Cerebellar nuclear complex (tissue), 1 donor: Measurements from ENCODE around the gene HLA-DOB.
"Not testable (repeated sequence)": the region's sequence is repeated elsewhere in the genome, so short reads cannot be mapped to it uniquely, and the experiment has no call there.

Source experiments
- DNase-seq, 2 experiments: peaks; one replicate each; lab custom pipeline; 2025; lab: John Stamatoyannopoulos, UW

HLA-DOB gene

DNA sequence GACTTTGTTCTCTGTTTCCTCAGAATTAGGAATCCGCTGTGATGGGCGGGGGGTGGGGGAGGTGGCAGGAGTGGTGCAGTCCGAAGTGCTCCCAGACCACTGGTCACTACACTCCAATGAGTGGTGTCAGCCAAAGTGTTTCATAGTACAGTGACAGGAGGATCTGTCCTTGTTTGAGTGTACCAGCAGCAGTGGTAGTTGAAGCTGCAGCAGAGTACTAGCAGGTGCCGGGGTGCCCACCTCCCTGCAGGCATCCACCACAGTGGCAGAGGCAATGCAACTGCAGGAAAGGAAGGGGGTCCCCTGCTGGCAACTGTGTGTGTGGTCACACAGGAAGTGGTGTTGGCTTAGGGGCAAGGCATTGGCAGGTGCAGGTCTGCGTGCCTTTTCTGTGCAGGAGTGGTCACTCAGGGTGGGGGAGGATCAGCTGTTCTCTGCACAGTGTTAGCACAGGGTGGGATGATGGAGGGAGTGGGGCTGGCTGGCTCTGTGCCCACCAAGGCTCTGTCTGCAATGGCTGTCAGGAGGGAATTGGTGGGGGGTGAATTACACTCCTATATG lies 9.7 kb downstream of the HLA-DOB start:
- no peak for DNase-seq

DNA sequence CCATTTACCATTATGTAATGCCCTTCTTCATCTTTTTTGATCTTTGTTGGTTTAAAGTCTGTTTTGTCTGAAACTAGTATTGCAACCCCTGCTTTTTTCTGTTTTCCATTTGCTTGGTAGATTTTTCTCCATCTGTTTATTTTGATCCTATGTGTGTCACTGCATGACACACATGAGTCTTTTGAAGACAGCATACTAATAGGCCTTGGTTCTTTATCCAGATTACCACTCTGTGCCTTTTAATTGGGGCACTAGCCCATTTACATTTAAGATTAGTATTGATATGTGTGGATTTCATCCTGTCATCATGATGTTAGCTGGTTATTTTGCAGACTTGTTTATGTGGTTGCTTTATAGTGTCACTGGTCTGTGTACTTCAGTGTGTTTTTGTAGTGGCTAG lies 11.4 kb downstream of the HLA-DOB start:
- not testable (repeated sequence) for DNase-seq

DNA sequence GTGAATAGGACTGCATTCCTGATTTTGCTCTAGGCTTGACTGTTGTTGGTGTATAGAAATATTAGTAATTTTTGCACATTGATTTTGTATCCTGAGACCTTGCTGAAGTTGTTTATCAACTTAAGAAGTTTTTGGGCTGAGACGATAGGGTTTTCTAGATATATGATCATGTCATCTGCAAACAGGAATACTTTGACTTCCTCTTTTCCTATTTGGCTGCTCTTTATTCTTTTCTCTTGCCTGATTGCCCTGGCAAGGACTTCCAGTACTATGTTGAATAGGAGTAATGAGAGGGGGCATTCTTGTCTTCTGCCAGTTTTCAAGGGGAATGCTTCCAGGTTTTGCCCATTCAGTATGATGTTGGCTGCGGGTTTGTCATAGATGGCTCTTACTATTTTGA lies 13.4 kb downstream of the HLA-DOB start:
- DNase-seq = no peak

DNA sequence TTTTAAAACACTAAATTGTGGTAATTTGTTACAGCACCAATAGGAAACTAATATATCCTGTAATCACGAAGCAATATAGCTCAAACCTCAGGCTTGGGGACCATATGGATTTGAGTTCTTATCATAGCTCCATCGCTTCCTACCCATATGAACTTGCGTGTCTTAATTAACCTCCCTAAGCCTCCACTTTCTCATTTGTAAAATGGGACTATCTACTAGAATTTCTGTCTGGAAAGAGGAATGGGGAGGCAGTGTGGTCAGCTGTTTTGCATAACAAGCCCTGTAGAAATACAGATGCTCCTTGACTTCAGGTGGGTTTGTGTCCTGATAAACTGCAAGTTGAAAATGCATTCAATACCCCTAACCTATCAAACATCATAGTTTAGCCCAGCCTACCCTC lies 17.1 kb downstream of the HLA-DOB start:
- DNase-seq = no peak

DNA sequence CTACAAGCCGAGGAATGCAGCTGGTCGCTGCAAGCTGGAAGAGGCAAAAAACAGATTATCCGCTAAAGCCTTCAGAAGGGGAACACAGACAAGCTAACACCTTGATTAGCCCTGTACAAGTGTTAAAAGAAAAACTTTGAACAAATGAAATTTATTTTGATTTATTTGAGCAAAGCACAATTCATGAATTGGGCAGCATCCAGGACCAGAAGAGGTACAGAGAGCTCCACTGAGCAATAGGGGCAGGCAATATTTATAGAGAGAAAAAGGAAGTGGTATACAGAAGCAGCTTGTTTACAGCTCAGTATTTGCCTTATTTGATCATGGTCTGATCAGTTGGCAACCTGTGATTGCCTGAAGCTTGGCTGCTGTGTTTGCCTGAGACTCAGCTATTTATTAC lies 17.6 kb downstream of the HLA-DOB start:
- DNase-seq = no peak

DNA sequence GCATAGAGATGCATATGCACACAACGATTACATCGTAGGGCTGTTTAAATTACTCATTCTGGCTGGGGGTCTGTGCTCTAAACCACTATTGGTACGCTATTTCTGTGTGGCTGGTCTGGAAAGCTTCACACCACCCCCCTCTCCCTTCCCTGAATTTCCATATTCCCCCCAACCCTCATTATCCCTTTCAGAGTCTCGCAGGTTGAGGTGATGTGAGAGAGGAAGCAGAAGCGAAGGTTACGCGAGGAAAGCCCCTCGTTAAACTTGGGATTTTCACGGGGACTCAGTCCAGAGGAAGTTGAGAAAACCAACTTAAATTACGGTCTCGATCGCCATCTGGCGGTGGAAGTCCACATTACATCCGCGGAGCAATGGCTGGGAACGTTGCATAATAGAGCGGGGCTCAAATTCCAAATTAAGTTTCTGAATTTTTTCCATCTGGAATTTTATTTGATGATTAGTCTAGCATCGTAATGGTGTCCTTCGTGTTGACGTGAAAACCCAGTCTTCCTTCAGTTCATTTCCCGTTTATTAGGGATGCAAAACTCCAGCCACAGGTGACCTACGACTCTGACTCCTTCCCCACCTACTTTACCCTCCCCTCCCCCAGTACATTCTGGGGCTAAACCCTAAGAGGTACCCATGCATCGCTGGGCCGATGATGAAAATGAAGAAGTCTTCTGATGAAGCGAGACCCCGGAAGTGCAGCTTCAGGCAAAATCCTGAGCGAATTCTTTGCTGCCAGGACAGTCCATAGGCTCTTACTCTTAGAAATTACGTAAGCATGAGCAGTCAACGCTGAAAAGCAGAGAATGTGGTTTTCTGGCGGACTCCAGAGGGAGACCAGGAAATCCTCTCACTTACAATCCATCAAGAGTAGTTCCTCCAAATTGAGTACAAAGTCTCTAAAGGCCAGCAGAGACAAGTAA lies 19.7 kb downstream of the HLA-DOB start:
- no peak for DNase-seq

DNA sequence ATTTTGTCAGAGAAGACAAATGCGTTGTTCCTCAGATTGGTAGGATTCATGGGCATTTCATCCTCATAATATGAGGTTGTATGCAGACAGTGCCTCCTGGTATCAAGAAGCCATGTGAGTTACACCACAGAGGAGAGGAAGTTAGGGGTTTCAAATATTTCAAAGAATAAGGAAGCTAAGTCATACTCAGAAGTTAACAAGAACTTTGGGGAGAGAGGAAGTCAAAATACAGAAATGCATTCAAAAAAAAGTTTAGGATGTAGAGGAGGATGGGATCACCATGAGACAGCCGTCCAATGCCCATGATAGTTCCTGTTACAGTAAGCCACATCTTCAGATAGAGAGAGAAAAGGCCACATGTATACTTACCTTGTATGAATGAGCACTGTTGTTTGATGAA lies 22.3 kb downstream of the HLA-DOB start:
- DNase-seq = no peak

DNA sequence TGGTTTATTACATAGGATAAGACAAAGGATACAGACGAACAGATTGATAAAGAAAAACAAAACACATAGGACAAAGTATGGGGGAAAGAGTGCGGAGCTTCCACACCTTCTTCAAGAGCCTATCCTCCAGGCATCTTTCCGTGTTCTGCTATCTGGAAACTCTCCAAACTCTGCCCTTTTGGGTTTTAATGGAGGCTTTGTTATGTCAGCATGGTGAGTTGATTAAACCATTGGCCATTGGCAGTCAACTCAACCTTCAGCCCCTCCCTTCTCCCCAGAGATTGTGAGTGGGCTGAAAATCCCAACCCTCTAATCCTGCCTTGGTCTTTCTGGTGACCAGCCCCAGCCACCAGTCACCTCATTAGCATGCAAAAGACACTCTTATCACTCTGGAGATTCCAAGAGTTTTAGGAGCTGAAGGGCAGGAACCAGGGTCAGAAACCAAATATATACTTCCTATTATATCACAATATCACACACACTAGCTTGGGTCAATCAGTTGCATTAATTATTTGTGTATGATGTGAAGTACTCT lies 23.8 kb downstream of the HLA-DOB start:
- DNase-seq = no peak

DNA sequence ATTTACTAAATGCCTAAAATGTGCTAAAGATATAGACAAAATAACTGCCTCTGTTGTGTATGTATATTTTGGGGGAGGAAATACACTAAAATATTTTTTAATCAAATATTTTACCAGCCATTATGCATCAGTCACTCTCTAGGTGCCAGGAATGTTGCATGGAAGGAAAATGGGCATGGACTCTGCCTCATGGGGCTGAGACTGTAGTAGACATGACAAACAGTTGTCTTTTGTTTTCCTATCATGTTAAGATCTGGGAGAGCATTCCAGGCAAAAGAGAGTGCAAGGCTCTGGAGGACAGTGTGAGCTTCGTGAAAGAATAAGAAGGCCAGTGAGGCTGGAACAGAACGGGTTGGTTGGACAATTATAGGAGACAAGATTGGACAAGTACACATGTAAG lies 26.5 kb downstream of the HLA-DOB start:
- DNase-seq = no peak

DNA sequence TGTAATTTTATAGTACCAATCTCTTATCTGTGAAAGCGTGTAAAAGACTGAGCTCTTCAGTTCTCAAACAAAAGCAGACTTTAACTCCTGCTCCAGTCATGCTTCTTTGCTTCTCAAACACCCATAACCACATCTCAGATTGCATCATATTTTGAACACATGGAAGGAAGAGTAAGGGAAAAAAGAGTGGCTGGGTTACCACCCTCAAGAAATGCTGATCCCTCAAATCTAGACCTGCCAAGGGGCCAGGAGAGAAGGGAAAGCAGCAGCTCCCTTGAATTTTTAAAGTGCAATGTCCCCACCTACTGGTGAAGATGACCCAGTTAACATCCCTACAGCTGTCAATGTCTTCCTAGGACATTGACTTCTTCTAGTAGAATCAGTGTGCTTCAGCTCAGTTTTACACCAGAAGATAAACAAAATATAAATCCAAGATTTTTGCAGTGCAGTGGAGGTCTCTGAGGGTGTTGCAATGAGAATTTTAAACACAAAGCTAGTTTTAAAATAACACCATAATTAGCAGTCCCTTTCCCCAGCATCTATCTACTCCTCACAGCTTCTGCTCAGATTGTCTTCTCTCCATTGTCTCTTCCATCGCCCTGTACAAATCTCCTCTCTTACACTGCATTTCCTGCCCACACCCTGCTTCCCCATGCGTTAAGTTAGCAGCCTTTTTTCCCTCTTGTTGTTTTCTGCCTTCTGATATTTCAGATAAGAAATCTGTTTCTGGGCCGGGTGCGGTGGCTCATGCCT lies 30.8 kb downstream of the HLA-DOB start:
- DNase-seq = no peak

DNA sequence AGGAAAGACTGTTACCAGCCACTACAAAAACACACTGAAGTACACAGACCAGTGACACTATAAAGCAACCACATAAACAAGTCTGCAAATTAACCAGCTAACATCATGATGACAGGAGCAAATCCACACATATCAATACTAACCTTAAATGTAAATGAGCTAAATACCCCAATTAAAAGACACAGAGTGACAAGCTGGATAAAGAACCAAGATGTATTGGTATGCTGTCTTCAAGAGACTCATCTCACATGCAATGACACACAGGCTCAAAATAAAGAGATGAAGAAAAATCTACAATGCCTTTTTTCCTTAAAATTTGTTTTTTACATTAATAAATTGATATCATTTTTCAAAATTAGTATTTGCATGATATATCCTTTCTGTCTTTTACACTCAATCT lies 33.9 kb downstream of the HLA-DOB start:
- not testable (repeated sequence) for DNase-seq

DNA sequence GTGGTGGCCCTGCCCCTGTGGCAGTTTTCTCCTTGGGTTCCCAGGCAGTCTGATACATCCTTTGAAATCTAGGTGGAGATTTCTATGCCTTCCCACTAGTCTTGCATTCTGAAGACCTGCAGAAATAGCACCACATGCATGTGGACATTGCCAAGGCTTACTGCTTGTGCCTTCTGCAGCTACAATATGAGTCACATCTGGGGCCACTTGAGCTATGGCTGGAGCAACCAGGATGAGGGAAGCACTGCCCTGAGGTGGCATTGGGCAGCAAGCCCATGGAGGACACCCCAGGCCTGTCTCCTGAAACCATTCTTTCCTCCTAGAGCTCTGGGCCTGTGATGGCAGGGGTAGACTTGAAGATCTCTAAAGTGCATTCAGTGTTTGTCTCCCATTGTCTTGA lies 37.8 kb downstream of the HLA-DOB start:
- no peak for DNase-seq

DNA sequence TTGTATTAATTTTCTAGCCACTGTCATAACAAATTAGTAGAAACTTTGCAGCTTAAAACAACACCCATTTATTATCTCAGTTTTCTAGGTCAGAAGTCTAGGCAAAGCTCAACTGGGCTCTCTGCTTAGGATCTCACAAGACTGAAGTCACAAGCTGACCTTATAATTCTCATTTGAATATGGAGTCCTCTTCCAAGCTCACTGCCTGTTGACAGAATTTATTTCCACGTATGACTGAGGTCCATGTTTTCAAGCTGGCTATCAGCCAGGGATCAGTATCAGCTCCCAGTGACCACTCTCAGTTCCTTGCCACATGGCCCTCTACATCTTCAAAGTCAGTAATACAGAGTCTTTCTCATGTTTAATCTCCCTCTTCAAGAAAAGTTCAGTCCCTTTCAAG lies 41.7 kb downstream of the HLA-DOB start:
- no peak for DNase-seq

DNA sequence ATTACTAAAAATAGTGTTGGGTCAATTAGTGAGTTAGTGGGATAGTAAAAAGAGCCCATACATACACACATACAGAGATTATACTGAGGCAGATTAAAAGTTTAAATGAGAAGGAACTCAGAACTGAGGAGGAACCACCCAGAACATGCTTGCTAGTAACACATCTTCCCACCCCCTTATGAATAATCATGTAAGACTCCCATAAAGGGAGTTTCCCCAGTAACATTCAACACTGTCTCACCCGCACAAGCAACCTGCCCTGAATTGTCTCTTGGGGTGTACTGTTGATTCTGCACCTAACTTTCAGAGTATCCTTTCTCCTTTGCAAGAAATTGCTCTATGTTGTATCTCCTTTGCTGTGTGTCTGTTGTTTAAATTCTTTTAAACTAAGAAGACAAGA lies 42.4 kb downstream of the HLA-DOB start:
- no peak for DNase-seq

DNA sequence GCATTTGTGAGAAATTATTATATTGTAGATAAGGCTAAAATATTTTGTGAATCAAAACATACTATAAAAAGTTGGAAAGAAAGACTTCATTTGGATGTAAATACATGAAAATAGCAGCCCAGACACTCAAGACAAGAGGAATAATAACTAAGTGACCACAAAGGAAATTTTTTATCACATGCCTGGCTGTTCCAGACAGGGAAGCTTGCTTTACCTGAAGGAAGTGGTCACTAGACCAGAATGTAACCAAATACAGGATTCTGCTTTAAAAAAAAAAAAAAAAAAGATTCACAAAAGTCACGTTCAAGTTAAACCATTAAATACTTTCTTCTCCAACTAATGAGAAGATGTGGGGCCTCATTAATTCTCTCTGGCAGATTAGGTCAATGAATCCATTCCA lies 44.1 kb downstream of the HLA-DOB start:
- DNase-seq = no peak

DNA sequence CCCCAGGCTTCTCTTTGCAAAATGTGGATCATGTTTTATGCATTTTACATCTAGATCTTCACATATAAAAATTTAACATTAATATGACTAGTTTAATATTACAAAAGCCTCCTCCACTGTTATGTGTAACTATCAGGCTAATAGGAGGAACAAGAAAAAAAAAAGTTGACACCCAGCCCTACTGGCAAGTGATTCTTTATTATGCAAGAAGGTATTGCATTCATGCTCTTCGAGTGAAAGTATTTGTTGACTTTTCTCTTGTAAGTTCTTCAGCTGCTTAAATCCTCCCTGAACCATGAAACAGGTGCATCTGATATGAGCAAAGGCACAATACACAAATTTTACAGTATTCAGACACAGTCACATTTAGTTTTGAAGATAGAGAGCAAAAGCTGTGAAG lies 52.8 kb downstream of the HLA-DOB start:
- DNase-seq = no peak

DNA sequence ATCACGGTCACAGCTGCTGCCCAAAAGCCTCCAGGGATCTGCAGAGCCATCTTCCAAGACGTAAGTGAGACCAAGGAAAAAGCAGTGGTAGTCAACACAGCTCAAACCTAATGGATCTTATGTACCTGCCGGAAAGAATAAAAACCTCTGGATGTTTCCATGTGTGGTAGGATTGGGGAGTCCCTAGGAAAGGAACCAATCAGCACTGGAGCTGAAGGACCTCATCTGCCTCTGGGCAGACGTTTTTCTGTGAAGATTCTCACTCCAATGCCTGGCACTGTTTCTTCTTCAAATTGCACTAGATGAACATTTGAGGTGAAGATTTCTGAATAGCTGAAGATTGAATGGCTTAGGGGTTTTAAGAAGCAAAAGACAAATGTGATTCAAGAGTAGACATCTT lies 53.4 kb downstream of the HLA-DOB start, which contains the start of gene HLA-DQB2:
TSS of gene HLA-DQB2 (minus strand) at position 112 of the 400 bp plus-strand sequence. CDS start at position 50, 62 bp downstream.
- no peak for DNase-seq
